Mucosa of descending colon (tissue), 3 donors: Measurements from ENCODE around the gene TTLL8. TPM values are rescaled to one million over a fixed set of nuclear protein-coding genes. Genes with fewer than 3 reads are reported as not detected.

Experiments used
- ATAC-seq: fragments of 200-7000 bp; cut with Tn5 transposase; one replicate; pipeline ENCODE4 v1.9.1; 2020; ENCODE audit warnings: mild to moderate bottlenecking, moderate library complexity
- DNase-seq, 3 donors: peaks; one replicate each; pipeline ENCODE4 v3.0.0-alpha.2; 2020
- H3K36me3 ChIP-seq: fragments of 200-600 bp; one replicate; pipeline ENCODE4 v1.8.0; 2021; ENCODE audit warnings: low read depth, mild to moderate bottlenecking
- H3K4me1 ChIP-seq: fragments of 200-600 bp; one replicate; pipeline ENCODE4 v1.8.0; 2021; ENCODE audit warnings: low read depth, mild to moderate bottlenecking
- H3K4me3 ChIP-seq: fragments of 200-600 bp; one replicate; pipeline ENCODE4 v1.8.0; 2021; ENCODE audit warnings: mild to moderate bottlenecking
- H3K9me3 ChIP-seq: fragments of 200-600 bp; one replicate; pipeline ENCODE4 v1.8.0; 2021; ENCODE audit warnings: mild to moderate bottlenecking
- CTCF ChIP-seq: fragments of 200-600 bp; IDR thresholded peaks from one replicate; pipeline ENCODE4 v1.8.0; 2022; ENCODE audit warnings: antibody characterized with exemption, mild to moderate bottlenecking
- intact Hi-C, 2 donors: fragments of 100-400 bp; cut with DNase I in 1 of 2; cut with micrococcal nuclease in 1 of 2; formaldehyde crosslinking; loops; one replicate each; pipeline versions ENCODE4 v1.11.0 to v1.11.1; 2022; cut with DNase I, micrococcal nuclease
- total RNA-seq, 3 donors: library from RNA; stranded (reverse); fragmentation: NEBNext Ultra II Directional in 2 of 3; extraction: Animal tissue kit (Norgen Biotek cat#: 25700) in 2 of 3; gene quantifications; one replicate each; pipeline versions ENCODE4 v1.2.1 to v1.2.4, GENCODE V29; 2021 to 2023
- donor health status: DM: no; HTN: no; CAD: no; lungs with moderate emphysema.
- donor health status: DM: no; HTN: no; CAD: no.
- donor health status: DM: no; HTN: yes; CAD: no.

TTLL8 gene
- total RNA-seq, 3 donors from 2014 or later = not detected

GRCh38 chr22:50082197-50082715 lies 24.2 kb upstream of the TTLL8 start:
- Histone ChIP-seq H3K4me3 (no peak overlapping the region), H3K4me1 (no peaks in the 10 kb centered on the region), H3K36me3 (no peaks in the 10 kb centered on the region), H3K9me3 (no peaks in the 10 kb centered on the region)
- no peak for ATAC-seq
- TF ChIP-seq CTCF = no peak
- no peak for DNase-seq
- intact Hi-C loops = no loop called here

- DNase-seq (no peak), ATAC-seq (no peak)
- H3K36me3 ChIP-seq = no peaks in the 10 kb centered on the region
- no peaks in the 10 kb centered on the region for H3K4me1 ChIP-seq
- intact Hi-C loops = no loop called here
- TF ChIP-seq CTCF = no peak
- H3K4me3 ChIP-seq = no peak overlapping the region
- no peaks in the 10 kb centered on the region for H3K9me3 ChIP-seq
Measured at GRCh38 chr22:50081426-50082196, 23.5 kb upstream of the TTLL8 start.

GRCh38 chr22:50080077-50080465 lies 22.0 kb upstream of the TTLL8 start:
- DNase-seq = no peak
- no peak for TF ChIP-seq CTCF
- ATAC-seq = no peak

GRCh38 chr22:50078761-50079160 lies 20.7 kb upstream of the TTLL8 start:
- ATAC-seq = peak; percentile 39
- no peak for TF ChIP-seq CTCF
- no peak overlapping the region for H3K4me3 ChIP-seq
- H3K4me1 ChIP-seq = peaks cover 4% of the 10 kb centered on the region
- no peak for DNase-seq
- intact Hi-C loops = no loop called here
- no peaks in the 10 kb centered on the region for H3K36me3 ChIP-seq
- no peaks in the 10 kb centered on the region for H3K9me3 ChIP-seq

More at GRCh38 chr22:50080077-50080465, 22.0 kb upstream of the TTLL8 start:
- Histone ChIP-seq H3K9me3 (no peaks in the 10 kb centered on the region), H3K4me3 (no peak overlapping the region), H3K36me3 (no peaks in the 10 kb centered on the region), H3K4me1 (no peaks in the 10 kb centered on the region)
- intact Hi-C loops = no loop called here

GRCh38 chr22:50078246-50078645 lies 20.1 kb upstream of the TTLL8 start:
- Histone ChIP-seq H3K9me3 (no peaks in the 10 kb centered on the region), H3K4me1 (peaks cover 4% of the 10 kb centered on the region), H3K36me3 (no peaks in the 10 kb centered on the region), H3K4me3 (no peak overlapping the region)
- TF ChIP-seq CTCF = no peak
- DNase-seq (no peak), ATAC-seq (no peak)
- intact Hi-C loops = no loop called here
